Ovary (tissue), 3 donors: ENCODE results near the gene MAP2K5.

Experiments
- CTCF ChIP-seq, 3 donors: fragments of 450-650 bp in 2 of 3; fragments of 200-600 bp in 1 of 3; IDR thresholded peaks; one replicate each; pipeline versions ENCODE4 v1.5.1 to v1.8.0; 2016 to 2022; ENCODE audit warnings: antibody characterized with exemption in 3 of 3, mild to moderate bottlenecking in 1 of 3
- EP300 ChIP-seq: sonication (generic); formaldehyde crosslinking; IDR thresholded peaks from one replicate; pipeline ENCODE4 v1.6.1; 2017; ENCODE audit warnings: antibody characterized with exemption
- POLR2A ChIP-seq: fragments of 450-650 bp; IDR thresholded peaks from one replicate; pipeline ENCODE4 v1.6.1; 2017; ENCODE audit warnings: antibody characterized with exemption, mild to moderate bottlenecking, moderate library complexity
- donor health status: DM: no; HTN: no; CAD: no.

GRCh38 chr15:67501836-67502461, 40.6 kb upstream of the MAP2K5 start:
- TF ChIP-seq CTCF (IDR thresholded peaks at IDR 0.05) (no peak), EP300 (no peak), POLR2A (no peak)
